GM19468 (cell line): ENCODE results near the gene LENEP.

Source experiments
- ATAC-seq: cut with Tn5 transposase; IDR thresholded peaks from one replicate; pipeline ENCODE4 v1.9.1; 2021; ENCODE audit warnings: mild to moderate bottlenecking, moderate library complexity, moderate number of reproducible peaks; ENCODE audit not compliant: unreplicated experiment; ENCODE audit errors: extremely low read depth

The LENEP gene

GRCh38 chr1:154993572-154994268 is at the start of gene LENEP:
LENEP (plus strand) TSS chr1:154993586; CDS start chr1:154993608, 22 bp downstream.
- ATAC-seq: no peak

GRCh38 chr1:154943649-154944400 is 49.6 kb upstream of the LENEP start:
- no peak for ATAC-seq

- no peak for ATAC-seq
Observed at GRCh38 chr1:154944401-154945159, 48.8 kb upstream of the LENEP start.

GRCh38 chr1:154945160-154945961 is 48.0 kb upstream of the LENEP start:
- ATAC-seq: no peak

GRCh38 chr1:154945962-154946850 is 47.2 kb upstream of the LENEP start:
- no peak for ATAC-seq

- no peak for ATAC-seq
Observed at GRCh38 chr1:154948079-154948478, 45.3 kb upstream of the LENEP start.

GRCh38 chr1:154951901-154952657 is 41.3 kb upstream of the LENEP start:
- ATAC-seq: no peak

GRCh38 chr1:154952664-154953063 is 40.7 kb upstream of the LENEP start:
- ATAC-seq: no peak

GRCh38 chr1:154953611-154954038 is 39.8 kb upstream of the LENEP start:
- ATAC-seq: no peak

- no peak for ATAC-seq
Observed at GRCh38 chr1:154954541-154954940, 38.8 kb upstream of the LENEP start.

- peak; percentile 35 for ATAC-seq
Observed at GRCh38 chr1:154955039-154955717, 38.2 kb upstream of the LENEP start.

GRCh38 chr1:154955718-154956543 is 37.5 kb upstream of the LENEP start, which contains the start of gene PBXIP1:
PBXIP1 (minus strand) TSS chr1:154956099; CDS start chr1:154953721, 2,378 bp downstream.
- no peak for ATAC-seq

- no peak for ATAC-seq
Observed at GRCh38 chr1:154956544-154956941, 36.8 kb upstream of the LENEP start.

GRCh38 chr1:154957091-154957657 is 36.2 kb upstream of the LENEP start:
- ATAC-seq: no peak

- ATAC-seq: no peak
Observed at GRCh38 chr1:154958036-154958435, 35.4 kb upstream of the LENEP start.

GRCh38 chr1:154958681-154959425 is 34.5 kb upstream of the LENEP start:
- ATAC-seq: no peak
